ENCODE data around the gene GPR34. TPM values are rescaled to one million over a fixed set of nuclear protein-coding genes. Genes with fewer than 3 reads are reported as not detected.
"Not testable (repeated sequence)": the region's sequence is repeated elsewhere in the genome, so short reads cannot be mapped to it uniquely, and the experiment has no call there.

The GPR34 gene
- total RNA-seq, 1 donor from 2014 or later: not detected

GRCh38 chrX:41671082-41671481 lies 17.7 kb upstream of the GPR34 start:
- H3K27ac Mint-ChIP-seq: no peak overlapping the region
- no peaks in the 10 kb centered on the region for H3K4me1 Mint-ChIP-seq
- DNase-seq (ENCODE audit: low spot score in 2 of 2, unreplicated experiment in 2 of 2): no peak
- H3K36me3 Mint-ChIP-seq: no peaks in the 10 kb centered on the region
- no peaks in the 10 kb centered on the region for H3K27me3 Mint-ChIP-seq (ENCODE audit: low read depth)
- H3K9me3 Mint-ChIP-seq: peaks cover 34% of the 10 kb centered on the region
- TF ChIP-seq CTCF (IDR thresholded peaks at IDR 0.05; ENCODE audit: unreplicated experiment): no peak
- no peak overlapping the region for H3K4me3 Mint-ChIP-seq

- DNase-seq (ENCODE audit: low spot score in 2 of 2, unreplicated experiment in 2 of 2): no peak
- TF ChIP-seq CTCF (IDR thresholded peaks at IDR 0.05; ENCODE audit: unreplicated experiment): no peak
- H3K4me1 Mint-ChIP-seq: no peaks in the 10 kb centered on the region
- H3K4me3 Mint-ChIP-seq: no peak overlapping the region
- H3K27ac Mint-ChIP-seq: no peak overlapping the region
- H3K27me3 Mint-ChIP-seq (ENCODE audit: low read depth): no peaks in the 10 kb centered on the region
- peaks cover 32% of the 10 kb centered on the region for H3K9me3 Mint-ChIP-seq
- H3K36me3 Mint-ChIP-seq: peaks cover 4% of the 10 kb centered on the region
Measured at GRCh38 chrX:41672643-41673042, 16.1 kb upstream of the GPR34 start.

- not testable (repeated sequence) for H3K4me1 Mint-ChIP-seq; H3K4me3 Mint-ChIP-seq; DNase-seq (ENCODE audit: low spot score in 2 of 2, unreplicated experiment in 2 of 2); H3K27me3 Mint-ChIP-seq (ENCODE audit: low read depth); H3K27ac Mint-ChIP-seq; H3K36me3 Mint-ChIP-seq
- H3K9me3 Mint-ChIP-seq: peaks cover 31% of the 10 kb centered on the region
Measured at GRCh38 chrX:41676361-41676760, 12.4 kb upstream of the GPR34 start.

GRCh38 chrX:41677183-41678060 lies 11.4 kb upstream of the GPR34 start:
- Mint-ChIP-seq H3K4me3 (no peak overlapping the region), H3K36me3 (peaks cover 7% of the 10 kb centered on the region), H3K4me1 (no peaks in the 10 kb centered on the region), H3K27ac (no peak overlapping the region), H3K9me3 (peaks cover 30% of the 10 kb centered on the region), H3K27me3 (ENCODE audit: low read depth) (no peaks in the 10 kb centered on the region)
- no peak for DNase-seq (ENCODE audit: low spot score in 2 of 2, unreplicated experiment in 2 of 2)
- TF ChIP-seq CTCF (IDR thresholded peaks at IDR 0.05; ENCODE audit: unreplicated experiment): no peak

GRCh38 chrX:41684138-41684537 lies 4.6 kb upstream of the GPR34 start:
- Mint-ChIP-seq H3K27me3 (ENCODE audit: low read depth) (no peaks in the 10 kb centered on the region), H3K27ac (no peak overlapping the region), H3K36me3 (peaks cover 3% of the 10 kb centered on the region), H3K9me3 (peaks cover 18% of the 10 kb centered on the region), H3K4me1 (no peaks in the 10 kb centered on the region), H3K4me3 (no peak overlapping the region)
- DNase-seq (ENCODE audit: low spot score in 2 of 2, unreplicated experiment in 2 of 2): no peak
- no peak for TF ChIP-seq CTCF (IDR thresholded peaks at IDR 0.05; ENCODE audit: unreplicated experiment)

- Mint-ChIP-seq H3K27me3 (ENCODE audit: low read depth) (no peaks in the 10 kb centered on the region), H3K36me3 (peaks cover 3% of the 10 kb centered on the region), H3K4me1 (no peaks in the 10 kb centered on the region)
Measured at GRCh38 chrX:41684940-41685339, 3.8 kb upstream of the GPR34 start.

More at GRCh38 chrX:41684940-41685339, 3.8 kb upstream of the GPR34 start:
- no peak overlapping the region for H3K4me3 Mint-ChIP-seq
- H3K9me3 Mint-ChIP-seq: peaks cover 18% of the 10 kb centered on the region
- no peak overlapping the region for H3K27ac Mint-ChIP-seq
- no peak for DNase-seq (ENCODE audit: low spot score in 2 of 2, unreplicated experiment in 2 of 2)
- no peak for TF ChIP-seq CTCF (IDR thresholded peaks at IDR 0.05; ENCODE audit: unreplicated experiment)
